HepG2 (cell line): ENCODE data around the gene RABEP2. TPM values are rescaled to one million over a fixed set of nuclear protein-coding genes. Genes with fewer than 3 reads are reported as not detected.
A peak's percentile ranks its signal among the peaks of the same experiment; 100 is the strongest.

Experiments
- BCL3 ChIP-seq: sonication (generic); formaldehyde crosslinking; IDR thresholded peaks from 2 replicates; pipeline ENCODE4 v1.5.1; 2020; ENCODE audit warnings: mild to moderate bottlenecking, missing genetic modification reagents, moderate library complexity
- HNF4A ChIP-seq: sonication (generic); formaldehyde crosslinking; IDR thresholded peaks from 2 replicates; pipeline ENCODE4 v1.4.0; 2020; ENCODE audit warnings: missing genetic modification reagents
- HNRNPH1 ChIP-seq: fragments of 200-400 bp; formaldehyde crosslinking; optimal IDR thresholded peaks from 2 replicates; pipeline ENCODE3; 2017; ENCODE audit warnings: mild to moderate bottlenecking, low read depth, low read length
- NKX3-1 ChIP-seq: sonication (generic); formaldehyde crosslinking; IDR thresholded peaks from 2 replicates; pipeline ENCODE4 v1.5.0; 2020; ENCODE audit warnings: missing genetic modification reagents
- RARG ChIP-seq: sonication (generic); formaldehyde crosslinking; IDR thresholded peaks from 2 replicates; pipeline ENCODE4 v1.4.0; 2020; ENCODE audit warnings: low read depth, mild to moderate bottlenecking, missing genetic modification reagents
- XBP1 ChIP-seq: sonication (generic); formaldehyde crosslinking; IDR thresholded peaks from 2 replicates; pipeline ENCODE4 v1.5.0; 2020; ENCODE audit warnings: missing genetic modification reagents
- ZMYM3 ChIP-seq: sonication (generic); formaldehyde crosslinking; IDR thresholded peaks from 2 replicates; pipeline ENCODE4 v1.5.1; 2020; ENCODE audit warnings: mild to moderate bottlenecking, missing genetic modification reagents
- ZNF124 ChIP-seq: sonication (generic); formaldehyde crosslinking; IDR thresholded peaks from 2 replicates; pipeline ENCODE4 v1.4.0; 2020; ENCODE audit warnings: missing genetic modification reagents
- ZNF510 ChIP-seq: sonication (generic); formaldehyde crosslinking; IDR thresholded peaks from 2 replicates; pipeline ENCODE4 v1.4.0; 2020; ENCODE audit warnings: low read depth, mild to moderate bottlenecking, missing genetic modification reagents
- polyA plus RNA-seq, 8 experiments: library from polyadenylated mRNA; depleted of rRNA in 3 of 8; stranded (reverse) in 7 of 8; unstranded in 1 of 8; fragments of >200 nt; fragmentation: Illumina TruSeq in 4 of 8; extraction: Trizol in 4 of 8; gene quantifications; 2 replicates each; pipeline versions ENCODE4 v1.2.1 to v1.2.3, GENCODE V29; 2011 to 2016; ENCODE audit warnings: low read depth in 4 of 8, missing spikeins in 1 of 8, mixed read lengths in 1 of 8; ENCODE audit not compliant: insufficient read depth in 1 of 8
- total RNA-seq, 5 experiments: library from RNA; depleted of rRNA; stranded (reverse); fragments of >200 nt; fragmentation: Illumina TruSeq; extraction: Trizol; gene quantifications; 2 replicates each; pipeline ENCODE4 v1.2.3, GENCODE V29; 2016; ENCODE audit warnings: low read depth in 1 of 5
- TF ChIP-seq, protein P1 (sequence below): sonication (generic); formaldehyde crosslinking; IDR thresholded peaks from 2 replicates; pipeline ENCODE4 v1.5.1; 2020; ENCODE audit warnings: mild to moderate bottlenecking, missing genetic modification reagents, borderline replicate concordance
- TF ChIP-seq, protein P2 (sequence below): IDR thresholded peaks from 2 replicates; pipeline ENCODE4 v1.6.1; 2016; ENCODE audit warnings: missing compliant biosample characterization, missing genetic modification reagents, borderline replicate concordance
- TF ChIP-seq, protein P3 (sequence below): sonication (generic); formaldehyde crosslinking; IDR thresholded peaks from 2 replicates; pipeline ENCODE4 v1.9.0; 2021; ENCODE audit warnings: missing genetic modification reagents, borderline replicate concordance
- TF ChIP-seq, protein P4 (sequence below): sonication (generic); formaldehyde crosslinking; IDR thresholded peaks from 2 replicates; pipeline ENCODE4 v1.4.0; 2020; ENCODE audit warnings: missing genetic modification reagents, borderline replicate concordance
- TF ChIP-seq, protein P5 (sequence below): sonication (generic); formaldehyde crosslinking; IDR thresholded peaks from 2 replicates; pipeline ENCODE4 v1.4.0; 2020; ENCODE audit warnings: missing genetic modification reagents, borderline replicate concordance

The RABEP2 gene
- total and polyA plus RNA-seq, 2 of the 13 experiments (the other 11 are each of a cell fraction or from before 2014, with no cell fraction given): 10.8 to 18.4 TPM

- TF ChIP-seq, protein P1, sequence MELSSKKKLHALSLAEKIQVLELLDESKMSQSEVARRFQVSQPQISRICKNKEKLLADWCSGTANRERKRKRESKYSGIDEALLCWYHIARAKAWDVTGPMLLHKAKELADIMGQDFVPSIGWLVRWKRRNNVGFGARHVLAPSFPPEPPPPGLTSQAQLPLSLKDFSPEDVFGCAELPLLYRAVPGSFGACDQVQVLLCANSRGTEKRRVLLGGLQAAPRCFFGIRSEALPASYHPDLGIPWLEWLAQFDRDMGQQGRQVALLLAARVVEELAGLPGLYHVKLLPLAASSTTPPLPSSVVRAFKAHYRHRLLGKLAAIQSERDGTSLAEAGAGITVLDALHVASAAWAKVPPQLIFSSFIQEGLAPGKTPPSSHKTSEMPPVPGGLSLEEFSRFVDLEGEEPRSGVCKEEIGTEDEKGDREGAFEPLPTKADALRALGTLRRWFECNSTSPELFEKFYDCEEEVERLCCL (CRISPR knock-in tag): no peak
- TF ChIP-seq, protein P2, sequence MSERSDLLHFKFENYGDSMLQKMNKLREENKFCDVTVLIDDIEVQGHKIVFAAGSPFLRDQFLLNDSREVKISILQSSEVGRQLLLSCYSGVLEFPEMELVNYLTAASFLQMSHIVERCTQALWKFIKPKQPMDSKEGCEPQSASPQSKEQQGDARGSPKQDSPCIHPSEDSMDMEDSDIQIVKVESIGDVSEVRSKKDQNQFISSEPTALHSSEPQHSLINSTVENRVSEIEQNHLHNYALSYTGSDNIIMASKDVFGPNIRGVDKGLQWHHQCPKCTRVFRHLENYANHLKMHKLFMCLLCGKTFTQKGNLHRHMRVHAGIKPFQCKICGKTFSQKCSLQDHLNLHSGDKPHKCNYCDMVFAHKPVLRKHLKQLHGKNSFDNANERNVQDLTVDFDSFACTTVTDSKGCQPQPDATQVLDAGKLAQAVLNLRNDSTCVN: no peak
- TF ChIP-seq, protein P3, sequence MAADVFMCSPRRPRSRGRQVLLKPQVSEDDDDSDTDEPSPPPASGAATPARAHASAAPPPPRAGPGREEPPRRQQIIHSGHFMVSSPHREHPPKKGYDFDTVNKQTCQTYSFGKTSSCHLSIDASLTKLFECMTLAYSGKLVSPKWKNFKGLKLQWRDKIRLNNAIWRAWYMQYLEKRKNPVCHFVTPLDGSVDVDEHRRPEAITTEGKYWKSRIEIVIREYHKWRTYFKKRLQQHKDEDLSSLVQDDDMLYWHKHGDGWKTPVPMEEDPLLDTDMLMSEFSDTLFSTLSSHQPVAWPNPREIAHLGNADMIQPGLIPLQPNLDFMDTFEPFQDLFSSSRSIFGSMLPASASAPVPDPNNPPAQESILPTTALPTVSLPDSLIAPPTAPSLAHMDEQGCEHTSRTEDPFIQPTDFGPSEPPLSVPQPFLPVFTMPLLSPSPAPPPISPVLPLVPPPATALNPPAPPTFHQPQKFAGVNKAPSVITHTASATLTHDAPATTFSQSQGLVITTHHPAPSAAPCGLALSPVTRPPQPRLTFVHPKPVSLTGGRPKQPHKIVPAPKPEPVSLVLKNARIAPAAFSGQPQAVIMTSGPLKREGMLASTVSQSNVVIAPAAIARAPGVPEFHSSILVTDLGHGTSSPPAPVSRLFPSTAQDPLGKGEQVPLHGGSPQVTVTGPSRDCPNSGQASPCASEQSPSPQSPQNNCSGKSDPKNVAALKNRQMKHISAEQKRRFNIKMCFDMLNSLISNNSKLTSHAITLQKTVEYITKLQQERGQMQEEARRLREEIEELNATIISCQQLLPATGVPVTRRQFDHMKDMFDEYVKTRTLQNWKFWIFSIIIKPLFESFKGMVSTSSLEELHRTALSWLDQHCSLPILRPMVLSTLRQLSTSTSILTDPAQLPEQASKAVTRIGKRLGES: no peak
- peak; percentile 71 for TF ChIP-seq ZNF124
- no peak for TF ChIP-seq BCL3 (CRISPR knock-in tag)
- TF ChIP-seq XBP1 (CRISPR knock-in tag): no peak
- TF ChIP-seq, protein P4, sequence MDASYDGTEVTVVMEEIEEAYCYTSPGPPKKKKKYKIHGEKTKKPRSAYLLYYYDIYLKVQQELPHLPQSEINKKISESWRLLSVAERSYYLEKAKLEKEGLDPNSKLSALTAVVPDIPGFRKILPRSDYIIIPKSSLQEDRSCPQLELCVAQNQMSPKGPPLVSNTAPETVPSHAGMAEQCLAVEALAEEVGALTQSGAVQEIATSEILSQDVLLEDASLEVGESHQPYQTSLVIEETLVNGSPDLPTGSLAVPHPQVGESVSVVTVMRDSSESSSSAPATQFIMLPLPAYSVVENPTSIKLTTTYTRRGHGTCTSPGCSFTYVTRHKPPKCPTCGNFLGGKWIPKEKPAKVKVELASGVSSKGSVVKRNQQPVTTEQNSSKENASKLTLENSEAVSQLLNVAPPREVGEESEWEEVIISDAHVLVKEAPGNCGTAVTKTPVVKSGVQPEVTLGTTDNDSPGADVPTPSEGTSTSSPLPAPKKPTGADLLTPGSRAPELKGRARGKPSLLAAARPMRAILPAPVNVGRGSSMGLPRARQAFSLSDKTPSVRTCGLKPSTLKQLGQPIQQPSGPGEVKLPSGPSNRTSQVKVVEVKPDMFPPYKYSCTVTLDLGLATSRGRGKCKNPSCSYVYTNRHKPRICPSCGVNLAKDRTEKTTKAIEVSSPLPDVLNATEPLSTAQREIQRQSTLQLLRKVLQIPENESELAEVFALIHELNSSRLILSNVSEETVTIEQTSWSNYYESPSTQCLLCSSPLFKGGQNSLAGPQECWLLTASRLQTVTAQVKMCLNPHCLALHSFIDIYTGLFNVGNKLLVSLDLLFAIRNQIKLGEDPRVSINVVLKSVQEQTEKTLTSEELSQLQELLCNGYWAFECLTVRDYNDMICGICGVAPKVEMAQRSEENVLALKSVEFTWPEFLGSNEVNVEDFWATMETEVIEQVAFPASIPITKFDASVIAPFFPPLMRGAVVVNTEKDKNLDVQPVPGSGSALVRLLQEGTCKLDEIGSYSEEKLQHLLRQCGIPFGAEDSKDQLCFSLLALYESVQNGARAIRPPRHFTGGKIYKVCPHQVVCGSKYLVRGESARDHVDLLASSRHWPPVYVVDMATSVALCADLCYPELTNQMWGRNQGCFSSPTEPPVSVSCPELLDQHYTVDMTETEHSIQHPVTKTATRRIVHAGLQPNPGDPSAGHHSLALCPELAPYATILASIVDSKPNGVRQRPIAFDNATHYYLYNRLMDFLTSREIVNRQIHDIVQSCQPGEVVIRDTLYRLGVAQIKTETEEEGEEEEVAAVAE (CRISPR knock-in tag): peak; percentile 84
- TF ChIP-seq RARG (CRISPR knock-in tag): no peak; the same call in 1 of the 2 replicates
- no peak for TF ChIP-seq ZMYM3 (CRISPR knock-in tag)
- TF ChIP-seq HNF4A (CRISPR knock-in tag): no peak
- no peak for TF ChIP-seq ZNF510 (CRISPR knock-in tag)
- TF ChIP-seq, protein P5, sequence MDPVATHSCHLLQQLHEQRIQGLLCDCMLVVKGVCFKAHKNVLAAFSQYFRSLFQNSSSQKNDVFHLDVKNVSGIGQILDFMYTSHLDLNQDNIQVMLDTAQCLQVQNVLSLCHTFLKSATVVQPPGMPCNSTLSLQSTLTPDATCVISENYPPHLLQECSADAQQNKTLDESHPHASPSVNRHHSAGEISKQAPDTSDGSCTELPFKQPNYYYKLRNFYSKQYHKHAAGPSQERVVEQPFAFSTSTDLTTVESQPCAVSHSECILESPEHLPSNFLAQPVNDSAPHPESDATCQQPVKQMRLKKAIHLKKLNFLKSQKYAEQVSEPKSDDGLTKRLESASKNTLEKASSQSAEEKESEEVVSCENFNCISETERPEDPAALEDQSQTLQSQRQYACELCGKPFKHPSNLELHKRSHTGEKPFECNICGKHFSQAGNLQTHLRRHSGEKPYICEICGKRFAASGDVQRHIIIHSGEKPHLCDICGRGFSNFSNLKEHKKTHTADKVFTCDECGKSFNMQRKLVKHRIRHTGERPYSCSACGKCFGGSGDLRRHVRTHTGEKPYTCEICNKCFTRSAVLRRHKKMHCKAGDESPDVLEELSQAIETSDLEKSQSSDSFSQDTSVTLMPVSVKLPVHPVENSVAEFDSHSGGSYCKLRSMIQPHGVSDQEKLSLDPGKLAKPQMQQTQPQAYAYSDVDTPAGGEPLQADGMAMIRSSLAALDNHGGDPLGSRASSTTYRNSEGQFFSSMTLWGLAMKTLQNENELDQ (CRISPR knock-in tag): no peak
- peak; percentile 59; the same call in 1 of the 2 replicates for TF ChIP-seq NKX3-1 (CRISPR knock-in tag)
- no peak for TF ChIP-seq HNRNPH1
Measured at GRCh38 chr16:28950648-28951409, 25.8 kb upstream of the RABEP2 start, which contains the start of gene NFATC2IP (continued).
